Muscle of leg (tissue), 11 donors: ENCODE results near the gene ULK4. TPM values are rescaled to one million over a fixed set of nuclear protein-coding genes. Genes with fewer than 3 reads are reported as not detected.
A peak's percentile ranks its signal among the peaks of the same experiment; 100 is the strongest.

Experiments used
- DNase-seq: peaks from one replicate; pipeline ENCODE4 v3.0.0; 2013
- H3K27ac ChIP-seq: one replicate; pipeline ENCODE4 v1.5.1; 2013; ENCODE audit warnings: mild to moderate bottlenecking, low read length, control low read depth
- H3K27me3 ChIP-seq: one replicate; pipeline ENCODE4 v1.6.1; 2013; ENCODE audit warnings: low read length; ENCODE audit not compliant: control insufficient read depth, insufficient read depth
- H3K36me3 ChIP-seq: one replicate; pipeline ENCODE4 v1.6.1; 2013; ENCODE audit warnings: low read length; ENCODE audit not compliant: control insufficient read depth, insufficient read depth
- H3K4me1 ChIP-seq: one replicate; pipeline ENCODE4 v1.6.1; 2013; ENCODE audit warnings: low read length; ENCODE audit not compliant: control insufficient read depth, insufficient read depth
- H3K4me3 ChIP-seq: one replicate; pipeline ENCODE4 v1.5.1; 2013; ENCODE audit warnings: low read length, control low read depth
- H3K9me3 ChIP-seq: replicated peaks from 2 replicates; pipeline ENCODE4 v1.6.1; 2013; ENCODE audit warnings: low read depth, low read length; ENCODE audit not compliant: control insufficient read depth
- WGBS: methylation state at CpG from one replicate; pipeline ENCODE4 v1.1.5; 2013; ENCODE audit warnings: missing lambda C conversion rate; ENCODE audit not compliant: insufficient coverage; 5-methylcytosine and 5-hydroxymethylcytosine counted together
- polyA plus RNA-seq, 8 donors: library from polyadenylated mRNA; unstranded; fragments of 120-200 nt; gene quantifications; one replicate each; pipeline versions ENCODE4 v1.2.1 to v1.2.3, GENCODE V29; 2013; ENCODE audit warnings: inconsistent platforms in 1 of 8, low replicate concordance in 1 of 8; ENCODE audit not compliant: insufficient read length in 8 of 8, insufficient read depth in 1 of 8
- total RNA-seq: library from RNA; stranded (reverse); fragments of 120-200 nt; gene quantifications from one replicate; pipeline ENCODE4 v1.2.4, GENCODE V29; 2013

ULK4 gene
- total and polyA plus RNA-seq, 9 donors, result 2.2 to 5.6 (median 2.4) TPM

DNA sequence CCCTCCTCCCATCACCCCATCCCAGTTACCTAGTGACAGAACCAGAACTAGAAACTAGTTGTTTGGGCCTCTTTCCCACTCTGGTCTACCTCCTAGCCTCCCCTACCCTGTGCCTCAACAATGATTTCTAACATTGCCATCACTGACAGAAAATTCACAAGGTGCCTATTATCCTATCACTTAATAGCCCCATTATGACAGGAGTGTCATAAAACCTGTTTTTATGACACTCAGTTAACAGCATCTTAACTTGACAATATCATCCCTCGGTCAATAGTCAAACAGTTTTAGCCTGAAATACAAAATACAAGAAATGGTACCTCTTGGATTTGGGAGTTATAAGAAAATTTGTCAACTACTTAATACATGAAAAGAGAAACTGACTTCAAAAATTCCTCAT lies 46.5 kb downstream of the ULK4 start:
- Histone ChIP-seq H3K27me3 (no peaks in the 10 kb centered on the region), H3K36me3 (no peaks in the 10 kb centered on the region), H3K27ac (no peak overlapping the region), H3K4me3 (no peak overlapping the region), H3K4me1 (no peaks in the 10 kb centered on the region), H3K9me3 (no peaks in the 10 kb centered on the region)
- no CpG with 5 or more reads among the region's 1 CpG for WGBS
- no peak for DNase-seq

DNA sequence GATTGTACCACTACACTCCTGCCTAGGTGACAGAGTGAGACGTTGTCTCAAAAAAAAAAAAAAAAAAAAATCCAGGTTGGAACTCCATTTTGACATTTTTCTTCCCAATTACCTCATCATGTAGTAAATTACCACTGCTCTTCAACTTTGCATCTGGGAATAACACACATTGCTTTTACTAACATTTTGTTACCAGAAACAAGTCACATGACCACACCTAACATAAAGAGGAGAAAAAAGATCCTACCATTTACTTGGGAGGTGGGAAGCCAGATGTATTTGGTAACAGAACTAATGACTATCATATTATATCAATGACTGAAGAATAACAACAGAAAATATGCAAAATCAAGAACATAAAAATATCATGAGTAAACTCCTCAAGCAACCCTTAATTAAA lies 49.6 kb downstream of the ULK4 start:
- H3K36me3 ChIP-seq, result peaks cover 2% of the 10 kb centered on the region
- no peaks in the 10 kb centered on the region for H3K9me3 ChIP-seq
- no peak overlapping the region for H3K4me3 ChIP-seq
- no peak for DNase-seq
- no CpG with 5 or more reads among the region's 1 CpG for WGBS
- no peak overlapping the region for H3K27ac ChIP-seq
- H3K4me1 ChIP-seq, result no peaks in the 10 kb centered on the region
- H3K27me3 ChIP-seq, result no peaks in the 10 kb centered on the region

DNA sequence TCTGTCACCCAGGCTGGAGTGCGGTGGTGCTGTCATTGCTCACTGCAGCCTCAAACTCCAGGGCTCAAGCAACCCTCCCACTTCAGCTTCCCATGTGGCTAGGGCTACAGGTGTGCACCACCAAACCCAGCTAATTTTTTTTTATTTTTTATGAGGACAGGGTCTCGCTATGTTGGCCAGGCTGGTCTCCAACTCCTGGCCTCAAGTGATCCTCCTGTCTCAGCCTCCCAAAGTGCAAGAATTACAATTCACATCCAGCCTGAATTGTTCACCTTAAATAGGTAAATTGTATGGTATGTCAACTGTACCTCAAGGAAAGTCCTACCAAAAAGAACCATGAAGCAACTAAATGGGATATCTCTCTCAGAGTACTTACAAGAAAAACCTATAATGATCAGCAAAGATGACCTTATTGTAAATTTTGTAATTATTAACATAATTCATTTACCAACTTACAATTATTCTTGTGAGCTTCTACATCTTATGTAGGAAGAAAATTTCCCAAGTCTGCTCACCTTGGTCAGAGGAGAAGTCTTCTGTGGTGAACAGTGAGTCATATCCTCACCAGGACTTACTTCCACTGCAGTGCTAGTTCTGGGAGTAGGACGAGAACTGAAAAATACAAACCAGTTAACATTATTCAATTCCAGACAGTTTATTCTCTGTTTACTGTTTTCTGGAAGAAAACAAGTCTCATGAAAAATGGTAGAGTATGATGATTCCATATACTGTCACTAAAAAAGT lies 54.4 kb downstream of the ULK4 start:
- DNase-seq, result no peak
- H3K36me3 ChIP-seq, result peaks cover 5% of the 10 kb centered on the region
- H3K4me1 ChIP-seq, result no peaks in the 10 kb centered on the region
- no peak overlapping the region for H3K27ac ChIP-seq
- no CpG with 5 or more reads among the region's 3 CpGs for WGBS
- H3K27me3 ChIP-seq, result no peaks in the 10 kb centered on the region
- no peaks in the 10 kb centered on the region for H3K9me3 ChIP-seq
- no peak overlapping the region for H3K4me3 ChIP-seq

DNA sequence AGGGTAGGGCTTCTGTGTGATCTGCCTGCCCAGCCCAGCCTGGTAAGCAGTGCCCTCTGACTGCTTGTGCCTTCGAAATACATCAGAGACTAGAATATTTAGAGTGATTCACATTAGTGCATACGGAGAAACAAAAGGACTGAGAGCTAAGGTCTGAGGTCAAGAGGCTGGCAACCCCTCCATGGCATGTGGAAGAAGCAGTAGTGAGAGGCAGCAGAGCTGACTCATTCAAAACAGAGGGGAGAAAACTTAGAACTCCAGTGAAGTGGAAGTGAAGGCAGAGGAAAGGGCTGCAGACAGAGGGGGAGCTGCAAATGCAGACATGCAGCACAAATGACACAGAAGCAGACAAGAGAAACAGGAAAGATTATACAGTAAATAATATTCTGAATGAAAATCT lies 61.6 kb downstream of the ULK4 start:
- H3K27ac ChIP-seq, result no peak overlapping the region

DNA sequence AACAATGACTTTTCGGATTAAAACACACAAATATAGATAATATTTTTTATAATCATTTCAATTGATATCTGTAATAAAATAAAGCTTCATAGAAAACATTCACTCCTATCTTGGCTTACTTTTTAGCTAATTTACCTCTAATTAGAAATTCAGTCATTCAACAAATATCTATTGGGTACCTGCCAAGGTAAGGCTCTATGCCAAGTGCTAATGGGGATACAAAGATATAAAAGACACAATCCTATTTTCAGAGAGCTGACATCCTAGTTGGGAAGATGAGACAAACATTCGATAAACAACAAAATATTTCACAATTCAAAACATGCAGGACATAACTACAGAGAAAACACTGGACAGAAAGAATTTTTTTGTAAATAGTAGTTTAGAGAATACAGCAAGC lies 63.3 kb downstream of the ULK4 start:
- no peak for DNase-seq
- Histone ChIP-seq H3K4me1 (no peaks in the 10 kb centered on the region), H3K4me3 (no peak overlapping the region), H3K27ac (no peak overlapping the region), H3K9me3 (no peaks in the 10 kb centered on the region), H3K27me3 (no peaks in the 10 kb centered on the region), H3K36me3 (no peaks in the 10 kb centered on the region)
- WGBS, result no CpG with 5 or more reads among the region's 2 CpGs

More for the DNA sequence above, 61.6 kb downstream of the ULK4 start:
- DNase-seq, result no peak
- H3K27me3 ChIP-seq, result no peaks in the 10 kb centered on the region
- H3K4me1 ChIP-seq, result no peaks in the 10 kb centered on the region
- WGBS, result 73% methylated on average over 2 of the region's 2 CpGs
- H3K36me3 ChIP-seq, result no peaks in the 10 kb centered on the region
- no peaks in the 10 kb centered on the region for H3K9me3 ChIP-seq
- H3K4me3 ChIP-seq, result no peak overlapping the region

DNA sequence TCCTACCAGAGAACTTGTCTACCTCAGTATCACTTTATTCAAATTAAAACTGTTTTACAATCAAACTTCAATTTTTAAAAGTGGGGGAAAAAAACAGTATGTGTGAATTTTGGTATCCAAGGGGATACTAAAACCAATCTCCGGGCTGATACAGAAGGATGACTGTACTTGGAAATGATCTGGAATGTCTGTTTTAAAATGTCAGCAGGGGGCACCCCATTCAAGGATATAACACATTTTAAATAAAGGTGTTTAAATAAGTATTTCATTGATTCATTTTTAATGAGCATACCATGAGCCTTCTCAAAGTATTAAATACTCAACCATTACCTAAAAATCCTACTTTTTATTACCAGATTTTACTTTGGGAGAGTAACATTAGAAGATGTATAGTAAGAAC lies 67.9 kb downstream of the ULK4 start:
- DNase-seq, result peak; percentile 58

DNA sequence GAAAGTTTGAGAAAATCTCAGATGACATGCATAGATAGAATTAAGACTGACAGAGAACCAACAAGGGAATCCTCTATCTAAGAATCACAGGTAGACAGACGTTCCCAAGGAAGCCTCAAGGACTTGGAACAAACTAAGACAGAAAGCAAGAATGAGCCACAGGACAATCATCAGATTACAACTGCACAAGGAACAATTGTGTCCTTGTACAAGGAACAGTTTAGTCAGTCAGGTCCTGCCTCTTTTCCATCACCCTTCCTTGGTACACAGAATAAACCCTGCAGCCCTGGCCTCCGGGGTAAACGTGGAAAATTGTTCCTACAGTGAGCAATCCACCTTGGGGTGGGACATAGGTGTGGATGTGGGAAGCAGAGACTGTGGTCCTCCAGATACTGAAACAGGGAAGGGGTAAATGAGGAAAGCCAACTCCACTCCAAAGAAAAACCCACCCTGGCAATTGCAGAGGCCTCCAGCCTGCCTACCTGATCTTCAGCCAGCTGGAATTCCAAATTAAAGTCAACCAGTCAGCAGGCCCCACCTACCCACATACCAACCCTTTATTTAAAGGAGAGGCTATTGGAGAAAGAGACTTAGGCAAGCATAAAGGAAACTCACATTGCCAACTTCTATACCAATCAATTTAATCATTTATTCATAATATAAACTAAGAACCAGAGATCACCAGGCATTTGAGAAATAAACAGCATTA lies 73.4 kb downstream of the ULK4 start:
- Histone ChIP-seq H3K9me3 (peaks cover 2% of the 10 kb centered on the region), H3K27me3 (no peaks in the 10 kb centered on the region), H3K27ac (no peak overlapping the region), H3K36me3 (no peaks in the 10 kb centered on the region), H3K4me1 (no peaks in the 10 kb centered on the region), H3K4me3 (no peak overlapping the region)
- DNase-seq, result no peak
- no CpG with 5 or more reads among the region's 3 CpGs for WGBS

More for the DNA sequence above, 67.9 kb downstream of the ULK4 start:
- no peak overlapping the region for H3K4me3 ChIP-seq
- H3K9me3 ChIP-seq, result peaks cover 2% of the 10 kb centered on the region
- no peaks in the 10 kb centered on the region for H3K36me3 ChIP-seq
- H3K27ac ChIP-seq, result no peak overlapping the region
- no peaks in the 10 kb centered on the region for H3K27me3 ChIP-seq
- H3K4me1 ChIP-seq, result no peaks in the 10 kb centered on the region
- no CpG with 5 or more reads among the region's 1 CpG for WGBS

DNA sequence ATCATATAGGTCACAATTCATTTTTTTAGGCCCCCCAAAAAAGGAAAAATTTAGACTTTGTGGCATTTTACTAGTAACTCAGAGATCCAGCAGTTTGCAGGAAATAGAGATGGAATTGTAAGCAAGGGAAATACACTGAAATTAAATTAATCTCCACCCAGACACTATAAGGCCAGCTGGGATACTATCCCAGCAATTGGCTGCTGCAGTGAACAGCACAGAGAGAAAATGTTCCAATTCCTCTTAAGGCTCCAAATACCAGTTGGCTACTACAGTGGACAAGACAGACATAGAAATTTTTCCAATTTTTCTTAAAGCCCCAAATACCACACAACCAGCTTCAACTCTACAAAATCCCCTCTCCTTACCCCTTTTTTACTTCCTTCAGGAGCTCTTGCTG lies 78.9 kb downstream of the ULK4 start:
- Histone ChIP-seq H3K4me3 (no peak overlapping the region), H3K9me3 (no peaks in the 10 kb centered on the region), H3K4me1 (no peaks in the 10 kb centered on the region), H3K27ac (no peak overlapping the region), H3K27me3 (no peaks in the 10 kb centered on the region), H3K36me3 (no peaks in the 10 kb centered on the region)
- DNase-seq, result peak; percentile 77

DNA sequence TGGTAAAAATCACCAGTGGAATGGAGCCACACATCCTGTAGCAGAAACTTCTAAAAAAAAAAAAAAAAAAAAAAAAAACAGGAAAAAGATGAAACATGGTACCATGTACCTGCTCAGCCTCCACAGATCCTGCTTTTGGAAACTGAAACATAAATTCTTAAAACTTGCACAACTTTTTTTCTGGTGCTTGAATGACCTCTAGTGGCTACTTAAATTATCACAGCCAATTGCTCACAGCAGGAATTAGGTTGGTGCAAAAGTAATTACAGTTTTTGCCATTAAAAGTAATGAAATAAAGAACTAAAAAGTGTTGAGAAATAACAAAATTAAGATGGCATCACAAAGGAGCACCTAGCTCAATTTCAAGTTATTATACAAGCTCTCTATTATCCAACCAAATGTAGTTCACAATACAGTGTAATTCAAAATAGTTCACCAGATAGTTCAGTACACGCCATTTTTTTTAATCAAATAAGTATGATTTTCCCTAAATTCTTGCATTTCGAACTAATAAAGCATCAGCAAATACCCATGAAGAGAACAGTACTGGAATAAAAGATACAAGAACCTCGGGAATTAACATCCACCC lies 80.6 kb downstream of the ULK4 start:
- Histone ChIP-seq H3K27ac (no peak overlapping the region), H3K4me3 (no peak overlapping the region), H3K4me1 (no peaks in the 10 kb centered on the region), H3K36me3 (no peaks in the 10 kb centered on the region), H3K9me3 (no peaks in the 10 kb centered on the region), H3K27me3 (no peaks in the 10 kb centered on the region)
- DNase-seq, result peak; percentile 73
- WGBS, result no CpG with 5 or more reads among the region's 3 CpGs

DNA sequence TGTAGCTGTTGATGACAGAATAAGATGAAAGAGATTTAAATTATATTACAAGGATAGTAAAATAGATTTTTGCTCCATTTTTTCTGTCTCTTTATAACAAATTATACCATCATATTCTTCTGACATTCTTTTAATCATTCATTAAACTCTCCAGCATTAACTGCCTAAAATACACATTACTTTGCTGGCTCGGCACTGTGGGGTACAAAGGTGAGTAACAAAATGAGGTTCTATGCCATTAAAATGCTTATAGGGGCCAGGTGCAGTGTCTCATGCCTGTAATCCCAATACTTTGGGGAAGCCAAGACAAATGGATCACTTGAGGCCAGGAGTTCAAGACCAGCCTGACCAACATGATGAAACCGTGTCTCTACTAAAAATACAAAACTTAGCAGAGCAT lies 81.5 kb downstream of the ULK4 start:
- H3K27ac ChIP-seq, result no peak overlapping the region
- no CpG with 5 or more reads among the region's 2 CpGs for WGBS
- no peaks in the 10 kb centered on the region for H3K4me1 ChIP-seq
- no peaks in the 10 kb centered on the region for H3K27me3 ChIP-seq
- no peaks in the 10 kb centered on the region for H3K36me3 ChIP-seq
- no peak overlapping the region for H3K4me3 ChIP-seq
- no peak for DNase-seq
- H3K9me3 ChIP-seq, result no peaks in the 10 kb centered on the region
